H1 (cell line): ENCODE measurements around the gene BRD8. TPM values are rescaled to one million over a fixed set of nuclear protein-coding genes. Genes with fewer than 3 reads are reported as not detected.

Experiments used
- BACH1 ChIP-seq: IDR thresholded peaks from 2 replicates; pipeline ENCODE4 v1.6.1; 2012; ENCODE audit warnings: low read length, improper control_type of control experiment
- CHD1 ChIP-seq: IDR thresholded peaks from 2 replicates; pipeline ENCODE4 v1.6.1; 2012; ENCODE audit warnings: low read depth, low read length, improper control_type of control experiment
- MAX ChIP-seq: IDR thresholded peaks from 2 replicates; pipeline ENCODE4 v1.6.1; 2012; ENCODE audit warnings: inconsistent platforms
- RNF2 ChIP-seq: fragments of 200-900, 300-1000 bp; sonication (generic); IDR thresholded peaks from 2 replicates; pipeline ENCODE4 v1.7.1; 2016; ENCODE audit warnings: borderline replicate concordance, low read depth, mild to moderate bottlenecking, antibody characterized with exemption, low read length; ENCODE audit not compliant: poor library complexity, severe bottlenecking; ENCODE audit errors: missing control alignments
- polyA plus RNA-seq, 7 experiments: library from polyadenylated mRNA; depleted of rRNA in 3 of 7; stranded (reverse) in 5 of 7; unstranded in 2 of 7; fragments of >200 nt in 5 of 7; fragments of 200-250 nt in 2 of 7; gene quantifications; 1 replicate in 5 of 7; 2 replicates in 1 of 7; 4 replicates in 1 of 7; pipeline versions ENCODE4 v1.2.1 to v1.2.3, GENCODE V29; 2011 to 2013; ENCODE audit warnings: missing spikeins in 2 of 7, mixed read lengths in 2 of 7
- total RNA-seq: library from RNA; stranded (reverse); fragmentation: NEBNext Ultra II Directional; extraction: Animal tissue kit (Norgen Biotek cat#: 25700); gene quantifications from 2 replicates; pipeline ENCODE4 v1.2.1, GENCODE V29; 2021
- TF ChIP-seq, protein P1 (sequence below): fragments of 300-600 bp; sonication (generic); IDR thresholded peaks from 2 replicates; pipeline ENCODE4 v1.7.1; 2012; ENCODE audit warnings: low read length, moderate library complexity, mild to moderate bottlenecking, inconsistent platforms; ENCODE audit not compliant: insufficient replicate concordance

The BRD8 gene
- total and polyA plus RNA-seq, 2 of the 8 experiments (the other 6 are each of a cell fraction or from before 2014, with no cell fraction given) = 37.8 to 75.8 TPM

GRCh38 chr5:138138949-138139780 is 39.3 kb downstream of the BRD8 start, which contains the start of gene NME5 (continued):
- TF ChIP-seq, protein P1, sequence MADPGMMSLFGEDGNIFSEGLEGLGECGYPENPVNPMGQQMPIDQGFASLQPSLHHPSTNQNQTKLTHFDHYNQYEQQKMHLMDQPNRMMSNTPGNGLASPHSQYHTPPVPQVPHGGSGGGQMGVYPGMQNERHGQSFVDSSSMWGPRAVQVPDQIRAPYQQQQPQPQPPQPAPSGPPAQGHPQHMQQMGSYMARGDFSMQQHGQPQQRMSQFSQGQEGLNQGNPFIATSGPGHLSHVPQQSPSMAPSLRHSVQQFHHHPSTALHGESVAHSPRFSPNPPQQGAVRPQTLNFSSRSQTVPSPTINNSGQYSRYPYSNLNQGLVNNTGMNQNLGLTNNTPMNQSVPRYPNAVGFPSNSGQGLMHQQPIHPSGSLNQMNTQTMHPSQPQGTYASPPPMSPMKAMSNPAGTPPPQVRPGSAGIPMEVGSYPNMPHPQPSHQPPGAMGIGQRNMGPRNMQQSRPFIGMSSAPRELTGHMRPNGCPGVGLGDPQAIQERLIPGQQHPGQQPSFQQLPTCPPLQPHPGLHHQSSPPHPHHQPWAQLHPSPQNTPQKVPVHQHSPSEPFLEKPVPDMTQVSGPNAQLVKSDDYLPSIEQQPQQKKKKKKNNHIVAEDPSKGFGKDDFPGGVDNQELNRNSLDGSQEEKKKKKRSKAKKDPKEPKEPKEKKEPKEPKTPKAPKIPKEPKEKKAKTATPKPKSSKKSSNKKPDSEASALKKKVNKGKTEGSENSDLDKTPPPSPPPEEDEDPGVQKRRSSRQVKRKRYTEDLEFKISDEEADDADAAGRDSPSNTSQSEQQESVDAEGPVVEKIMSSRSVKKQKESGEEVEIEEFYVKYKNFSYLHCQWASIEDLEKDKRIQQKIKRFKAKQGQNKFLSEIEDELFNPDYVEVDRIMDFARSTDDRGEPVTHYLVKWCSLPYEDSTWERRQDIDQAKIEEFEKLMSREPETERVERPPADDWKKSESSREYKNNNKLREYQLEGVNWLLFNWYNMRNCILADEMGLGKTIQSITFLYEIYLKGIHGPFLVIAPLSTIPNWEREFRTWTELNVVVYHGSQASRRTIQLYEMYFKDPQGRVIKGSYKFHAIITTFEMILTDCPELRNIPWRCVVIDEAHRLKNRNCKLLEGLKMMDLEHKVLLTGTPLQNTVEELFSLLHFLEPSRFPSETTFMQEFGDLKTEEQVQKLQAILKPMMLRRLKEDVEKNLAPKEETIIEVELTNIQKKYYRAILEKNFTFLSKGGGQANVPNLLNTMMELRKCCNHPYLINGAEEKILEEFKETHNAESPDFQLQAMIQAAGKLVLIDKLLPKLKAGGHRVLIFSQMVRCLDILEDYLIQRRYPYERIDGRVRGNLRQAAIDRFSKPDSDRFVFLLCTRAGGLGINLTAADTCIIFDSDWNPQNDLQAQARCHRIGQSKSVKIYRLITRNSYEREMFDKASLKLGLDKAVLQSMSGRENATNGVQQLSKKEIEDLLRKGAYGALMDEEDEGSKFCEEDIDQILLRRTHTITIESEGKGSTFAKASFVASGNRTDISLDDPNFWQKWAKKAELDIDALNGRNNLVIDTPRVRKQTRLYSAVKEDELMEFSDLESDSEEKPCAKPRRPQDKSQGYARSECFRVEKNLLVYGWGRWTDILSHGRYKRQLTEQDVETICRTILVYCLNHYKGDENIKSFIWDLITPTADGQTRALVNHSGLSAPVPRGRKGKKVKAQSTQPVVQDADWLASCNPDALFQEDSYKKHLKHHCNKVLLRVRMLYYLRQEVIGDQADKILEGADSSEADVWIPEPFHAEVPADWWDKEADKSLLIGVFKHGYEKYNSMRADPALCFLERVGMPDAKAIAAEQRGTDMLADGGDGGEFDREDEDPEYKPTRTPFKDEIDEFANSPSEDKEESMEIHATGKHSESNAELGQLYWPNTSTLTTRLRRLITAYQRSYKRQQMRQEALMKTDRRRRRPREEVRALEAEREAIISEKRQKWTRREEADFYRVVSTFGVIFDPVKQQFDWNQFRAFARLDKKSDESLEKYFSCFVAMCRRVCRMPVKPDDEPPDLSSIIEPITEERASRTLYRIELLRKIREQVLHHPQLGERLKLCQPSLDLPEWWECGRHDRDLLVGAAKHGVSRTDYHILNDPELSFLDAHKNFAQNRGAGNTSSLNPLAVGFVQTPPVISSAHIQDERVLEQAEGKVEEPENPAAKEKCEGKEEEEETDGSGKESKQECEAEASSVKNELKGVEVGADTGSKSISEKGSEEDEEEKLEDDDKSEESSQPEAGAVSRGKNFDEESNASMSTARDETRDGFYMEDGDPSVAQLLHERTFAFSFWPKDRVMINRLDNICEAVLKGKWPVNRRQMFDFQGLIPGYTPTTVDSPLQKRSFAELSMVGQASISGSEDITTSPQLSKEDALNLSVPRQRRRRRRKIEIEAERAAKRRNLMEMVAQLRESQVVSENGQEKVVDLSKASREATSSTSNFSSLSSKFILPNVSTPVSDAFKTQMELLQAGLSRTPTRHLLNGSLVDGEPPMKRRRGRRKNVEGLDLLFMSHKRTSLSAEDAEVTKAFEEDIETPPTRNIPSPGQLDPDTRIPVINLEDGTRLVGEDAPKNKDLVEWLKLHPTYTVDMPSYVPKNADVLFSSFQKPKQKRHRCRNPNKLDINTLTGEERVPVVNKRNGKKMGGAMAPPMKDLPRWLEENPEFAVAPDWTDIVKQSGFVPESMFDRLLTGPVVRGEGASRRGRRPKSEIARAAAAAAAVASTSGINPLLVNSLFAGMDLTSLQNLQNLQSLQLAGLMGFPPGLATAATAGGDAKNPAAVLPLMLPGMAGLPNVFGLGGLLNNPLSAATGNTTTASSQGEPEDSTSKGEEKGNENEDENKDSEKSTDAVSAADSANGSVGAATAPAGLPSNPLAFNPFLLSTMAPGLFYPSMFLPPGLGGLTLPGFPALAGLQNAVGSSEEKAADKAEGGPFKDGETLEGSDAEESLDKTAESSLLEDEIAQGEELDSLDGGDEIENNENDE = no peak
- TF ChIP-seq BACH1 (no peak), CHD1 (no peak), MAX (peak; percentile 9; the same call in 1 of the 2 replicates), RNF2 (no peak)
- TF ChIP-seq, all 59 proteins: peak for 8
